PFSK-1 (cell line): Measurements from ENCODE around the gene ITCH.

Experiments
- FOXP2 ChIP-seq: optimal IDR thresholded peaks from 2 replicates; pipeline ENCODE3; 2011; ENCODE audit warnings: borderline replicate concordance, control low read depth, inconsistent platforms; ENCODE audit not compliant: insufficient read depth; ENCODE audit errors: extremely low read length, extremely low read depth
- POLR2AphosphoS5 ChIP-seq: IDR thresholded peaks from 2 replicates; pipeline ENCODE4 v1.6.1; 2012; ENCODE audit warnings: low read depth, mild to moderate bottlenecking, control low read depth, low read length, moderate library complexity
- SIN3A ChIP-seq: IDR thresholded peaks from 2 replicates; pipeline ENCODE4 v1.6.1; 2012; ENCODE audit warnings: mild to moderate bottlenecking, low read length, moderate library complexity, borderline replicate concordance; ENCODE audit not compliant: insufficient read depth
- TAF1 ChIP-seq: IDR thresholded peaks from 2 replicates; pipeline ENCODE4 v1.6.1; 2012; ENCODE audit warnings: low read length, control low read depth, borderline replicate concordance; ENCODE audit not compliant: insufficient read depth
- TF ChIP-seq, protein P1 (sequence below), 2 experiments: IDR thresholded peaks; 2 replicates each; pipeline versions ENCODE4 v1.6.1 to v1.8.0; 2011 to 2012; ENCODE audit warnings: low read depth in 2 of 2, low read length in 2 of 2, control low read depth in 1 of 2, inconsistent platforms in 1 of 2, mild to moderate bottlenecking in 1 of 2, moderate library complexity in 1 of 2; ENCODE audit not compliant: insufficient read depth in 1 of 2

Gene ITCH

DNA sequence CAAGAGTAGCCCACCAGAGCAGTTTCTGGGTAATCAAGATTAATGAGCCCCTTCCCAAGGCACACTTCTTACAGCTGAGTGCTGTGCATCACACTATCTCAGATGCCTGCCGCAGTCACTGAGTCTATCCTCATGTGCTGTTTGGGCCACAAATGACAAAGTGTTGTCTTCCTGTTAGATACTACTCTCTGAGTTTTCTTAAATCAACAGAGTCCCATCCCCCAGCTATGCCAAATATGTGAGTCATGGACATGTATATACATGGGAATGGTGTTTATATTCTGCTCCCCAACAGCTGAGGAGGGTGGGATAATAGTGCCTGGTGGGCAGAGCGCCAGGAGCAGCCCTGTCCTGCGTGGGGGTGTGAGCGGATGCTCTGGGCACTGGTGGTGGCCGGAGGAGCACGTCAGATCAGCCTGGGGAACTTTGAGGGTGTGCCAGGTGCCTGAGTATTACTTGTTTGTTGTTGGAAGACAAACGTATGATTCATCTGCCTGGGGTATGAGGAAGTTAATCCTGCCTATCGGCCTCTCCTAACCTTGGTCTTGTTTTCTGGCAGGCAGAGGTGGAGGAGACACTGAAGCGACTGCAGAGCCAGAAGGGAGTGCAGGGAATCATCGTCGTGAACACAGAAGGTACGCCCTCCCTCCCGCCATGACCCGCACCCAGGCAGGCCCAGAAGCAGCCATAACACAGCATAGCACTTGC lies 162.8 kb downstream of the ITCH start:
- peak; percentile 99 for TF ChIP-seq SIN3A
- no peak for TF ChIP-seq POLR2AphosphoS5
- peak; percentile 97 for TF ChIP-seq FOXP2
- TF ChIP-seq, protein P1, sequence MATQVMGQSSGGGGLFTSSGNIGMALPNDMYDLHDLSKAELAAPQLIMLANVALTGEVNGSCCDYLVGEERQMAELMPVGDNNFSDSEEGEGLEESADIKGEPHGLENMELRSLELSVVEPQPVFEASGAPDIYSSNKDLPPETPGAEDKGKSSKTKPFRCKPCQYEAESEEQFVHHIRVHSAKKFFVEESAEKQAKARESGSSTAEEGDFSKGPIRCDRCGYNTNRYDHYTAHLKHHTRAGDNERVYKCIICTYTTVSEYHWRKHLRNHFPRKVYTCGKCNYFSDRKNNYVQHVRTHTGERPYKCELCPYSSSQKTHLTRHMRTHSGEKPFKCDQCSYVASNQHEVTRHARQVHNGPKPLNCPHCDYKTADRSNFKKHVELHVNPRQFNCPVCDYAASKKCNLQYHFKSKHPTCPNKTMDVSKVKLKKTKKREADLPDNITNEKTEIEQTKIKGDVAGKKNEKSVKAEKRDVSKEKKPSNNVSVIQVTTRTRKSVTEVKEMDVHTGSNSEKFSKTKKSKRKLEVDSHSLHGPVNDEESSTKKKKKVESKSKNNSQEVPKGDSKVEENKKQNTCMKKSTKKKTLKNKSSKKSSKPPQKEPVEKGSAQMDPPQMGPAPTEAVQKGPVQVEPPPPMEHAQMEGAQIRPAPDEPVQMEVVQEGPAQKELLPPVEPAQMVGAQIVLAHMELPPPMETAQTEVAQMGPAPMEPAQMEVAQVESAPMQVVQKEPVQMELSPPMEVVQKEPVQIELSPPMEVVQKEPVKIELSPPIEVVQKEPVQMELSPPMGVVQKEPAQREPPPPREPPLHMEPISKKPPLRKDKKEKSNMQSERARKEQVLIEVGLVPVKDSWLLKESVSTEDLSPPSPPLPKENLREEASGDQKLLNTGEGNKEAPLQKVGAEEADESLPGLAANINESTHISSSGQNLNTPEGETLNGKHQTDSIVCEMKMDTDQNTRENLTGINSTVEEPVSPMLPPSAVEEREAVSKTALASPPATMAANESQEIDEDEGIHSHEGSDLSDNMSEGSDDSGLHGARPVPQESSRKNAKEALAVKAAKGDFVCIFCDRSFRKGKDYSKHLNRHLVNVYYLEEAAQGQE (IDR thresholded peaks at IDR 0.05; ENCODE audit: insufficient read depth in 1 of 2, low read depth in 2 of 2, low read length in 2 of 2): 0 out of 4 replicates have a peak, but pooled peaks of 1 of the 2 experiments have one; percentile 57
- TF ChIP-seq TAF1: peak; percentile 25; the same call in 1 of the 2 replicates

DNA sequence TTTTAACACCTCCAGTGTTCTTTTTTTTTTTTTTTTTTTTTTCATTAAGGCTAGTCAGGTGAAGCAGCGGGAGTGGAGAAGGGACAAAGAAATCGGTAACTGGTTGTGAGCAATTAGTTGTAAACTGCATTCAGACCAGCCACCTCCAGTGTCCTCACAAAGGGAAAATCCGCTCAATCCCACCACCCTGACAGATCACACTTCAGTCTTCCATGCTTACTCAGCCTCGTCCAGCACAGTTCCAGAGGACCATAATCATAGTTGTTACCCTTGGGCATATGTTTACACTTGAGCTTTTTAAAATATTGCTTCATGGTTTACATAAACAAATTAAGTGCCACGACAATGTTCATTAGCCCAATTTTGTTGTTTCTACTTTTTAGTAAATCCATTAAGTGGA lies 163.4 kb downstream of the ITCH start:
- TF ChIP-seq, protein P1 (IDR thresholded peaks at IDR 0.05; ENCODE audit: insufficient read depth in 1 of 2, low read depth in 2 of 2, low read length in 2 of 2): no peak
- no peak for TF ChIP-seq FOXP2
- TF ChIP-seq SIN3A: no peak
- TF ChIP-seq POLR2AphosphoS5: no peak
- TF ChIP-seq TAF1: no peak

DNA sequence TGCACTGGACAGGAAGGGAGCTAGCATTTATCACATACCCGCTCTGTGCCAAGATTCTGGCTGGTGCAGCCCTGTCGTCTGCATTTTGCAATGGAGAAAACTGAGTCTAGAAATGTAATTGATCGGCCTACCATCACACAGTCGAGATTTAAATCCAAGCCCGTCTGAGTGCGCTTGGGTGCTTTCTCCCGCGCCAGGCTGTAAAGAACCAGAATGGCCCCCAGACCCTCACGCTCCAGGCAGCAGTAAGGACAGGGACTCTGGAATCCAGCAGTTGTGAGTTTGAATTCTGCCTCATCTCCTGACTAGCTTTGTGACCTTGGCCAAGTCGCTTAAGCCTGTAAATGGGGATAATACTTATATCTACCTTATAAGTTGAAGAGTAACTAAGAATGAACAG lies 163.9 kb downstream of the ITCH start:
- TF ChIP-seq SIN3A (no peak), TAF1 (no peak), POLR2AphosphoS5 (no peak), FOXP2 (no peak)
- TF ChIP-seq, protein P1 (IDR thresholded peaks at IDR 0.05; ENCODE audit: insufficient read depth in 1 of 2, low read depth in 2 of 2, low read length in 2 of 2): no peak

DNA sequence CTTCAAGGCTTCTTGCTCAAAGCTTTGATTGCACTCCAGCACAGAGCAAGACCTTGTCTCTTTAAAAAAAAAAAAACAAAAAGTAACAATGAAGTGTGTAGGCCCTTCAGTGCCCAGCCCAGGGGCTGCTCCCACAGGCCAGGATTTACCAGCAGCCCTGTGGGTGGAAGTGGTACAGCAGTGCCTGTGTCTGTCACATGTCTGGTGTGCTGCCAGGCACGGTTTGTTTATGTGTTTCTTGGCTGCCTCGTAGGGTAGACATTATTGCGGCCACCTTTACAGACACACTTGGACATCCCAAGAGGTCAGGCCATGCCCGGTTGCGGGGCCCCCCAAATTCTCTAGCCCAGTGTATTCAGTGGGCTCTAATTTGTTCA lies 165.8 kb downstream of the ITCH start:
- no peak for TF ChIP-seq TAF1
- TF ChIP-seq SIN3A: no peak
- TF ChIP-seq FOXP2: no peak

DNA sequence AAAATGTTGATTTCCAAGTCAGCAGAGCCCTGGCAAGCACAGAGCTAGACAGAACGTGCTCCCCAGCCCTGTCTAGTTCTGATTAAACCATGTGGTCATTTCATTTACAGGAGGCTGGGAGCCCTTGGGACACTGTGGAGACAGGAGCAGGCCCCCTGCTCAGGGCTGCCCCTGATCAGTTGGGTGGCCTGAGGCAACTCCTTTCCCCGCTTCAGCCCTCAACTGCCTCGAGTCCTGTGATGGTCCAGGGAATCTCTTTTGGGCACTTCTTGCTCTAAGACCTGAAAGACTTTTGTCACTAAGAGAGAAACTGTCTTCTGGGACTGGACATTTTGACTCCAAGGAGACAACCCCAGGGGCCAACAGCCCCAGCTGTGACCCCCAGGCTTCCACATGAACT lies 166.7 kb downstream of the ITCH start:
- TF ChIP-seq, protein P1 (IDR thresholded peaks at IDR 0.05; ENCODE audit: insufficient read depth in 1 of 2, low read depth in 2 of 2, low read length in 2 of 2): no peak
- no peak for TF ChIP-seq SIN3A
- TF ChIP-seq FOXP2: no peak
- TF ChIP-seq POLR2AphosphoS5: no peak
- TF ChIP-seq TAF1: no peak
